ENCODE data around the gene FRMD6.
A peak's percentile ranks its signal among the peaks of the same experiment; 100 is the strongest.
"Not testable (repeated sequence)": the region's sequence is repeated elsewhere in the genome, so short reads cannot be mapped to it uniquely, and the experiment has no call there.

Gene FRMD6

GRCh38 chr14:51727526-51727925 lies 75.8 kb downstream of the FRMD6 start:
- DNase-seq, result no peak

- DNase-seq, result no peak
Measured at GRCh38 chr14:51730098-51730497, 78.4 kb downstream of the FRMD6 start.

GRCh38 chr14:51730684-51731083 lies 79.0 kb downstream of the FRMD6 start:
- no peak for DNase-seq

GRCh38 chr14:51732494-51733112 lies 80.9 kb downstream of the FRMD6 start:
- no peak for DNase-seq

- DNase-seq, result no peak
Measured at GRCh38 chr14:51733147-51733546, 81.4 kb downstream of the FRMD6 start.

- DNase-seq, result no peak
Measured at GRCh38 chr14:51735851-51736250, 84.1 kb downstream of the FRMD6 start.

GRCh38 chr14:51738754-51739153 lies 87.0 kb downstream of the FRMD6 start:
- no peak for DNase-seq

- no peak for DNase-seq
Measured at GRCh38 chr14:51743588-51744000, 91.9 kb downstream of the FRMD6 start.

- no peak for DNase-seq
Measured at GRCh38 chr14:51744372-51745130, 92.8 kb downstream of the FRMD6 start.

- not testable (repeated sequence) for DNase-seq
Measured at GRCh38 chr14:51746823-51747222, 95.1 kb downstream of the FRMD6 start.

- no peak for DNase-seq
Measured at GRCh38 chr14:51750542-51750941, 98.8 kb downstream of the FRMD6 start.

GRCh38 chr14:51751611-51752345 lies 100.1 kb downstream of the FRMD6 start:
- not testable (repeated sequence) for DNase-seq

GRCh38 chr14:51757756-51758155 lies 106.0 kb downstream of the FRMD6 start:
- DNase-seq, result not testable (repeated sequence)

GRCh38 chr14:51759950-51760349 lies 108.2 kb downstream of the FRMD6 start:
- DNase-seq, result no peak

- DNase-seq, result not testable (repeated sequence)
Measured at GRCh38 chr14:51765726-51766125, 114.0 kb downstream of the FRMD6 start.

GRCh38 chr14:51766586-51766985 lies 114.9 kb downstream of the FRMD6 start:
- not testable (repeated sequence) for DNase-seq

- not testable (repeated sequence) for DNase-seq
Measured at GRCh38 chr14:51769261-51769660, 117.6 kb downstream of the FRMD6 start.

GRCh38 chr14:51774209-51774608 lies 122.5 kb downstream of the FRMD6 start:
- no peak for DNase-seq

- no peak for DNase-seq
Measured at GRCh38 chr14:51776102-51776894, 124.6 kb downstream of the FRMD6 start.

GRCh38 chr14:51780006-51780692 lies 128.4 kb downstream of the FRMD6 start:
- peak; percentile 62 for DNase-seq

Measured in effector CD4-positive, alpha-beta T cell (primary cell).